IPS-18a (cell line): ENCODE results near the gene FAM228B.
"Not testable (repeated sequence)": the region's sequence is repeated elsewhere in the genome, so short reads cannot be mapped to it uniquely, and the experiment has no call there.

ENCODE experiments used
- H3K27ac ChIP-seq: one replicate; pipeline ENCODE4 v1.5.1; 2013; ENCODE audit warnings: low read length
- H3K27me3 ChIP-seq: one replicate; pipeline ENCODE4 v1.6.1; 2013; ENCODE audit warnings: mild to moderate bottlenecking, low read length; ENCODE audit not compliant: control insufficient read depth, insufficient read depth
- H3K36me3 ChIP-seq: one replicate; pipeline ENCODE4 v1.6.1; 2013; ENCODE audit warnings: low read depth, low read length; ENCODE audit not compliant: control insufficient read depth
- H3K4me1 ChIP-seq: one replicate; pipeline ENCODE4 v1.6.1; 2013; ENCODE audit warnings: low read depth, low read length; ENCODE audit not compliant: control insufficient read depth
- H3K4me3 ChIP-seq: one replicate; pipeline ENCODE4 v1.5.1; 2013; ENCODE audit warnings: low read length
- H3K9ac ChIP-seq: one replicate; pipeline ENCODE4 v1.6.1; 2013; ENCODE audit warnings: mild to moderate bottlenecking, low read length, moderate library complexity
- H3K9me3 ChIP-seq: one replicate; pipeline ENCODE4 v1.6.1; 2013; ENCODE audit warnings: low read depth, low read length; ENCODE audit not compliant: control insufficient read depth

The FAM228B gene

GRCh38 chr2:24084386-24085199 lies 38.7 kb upstream of the FAM228B start, which contains the start of gene TP53I3:
Gene TP53I3, minus strand, starts transcription at chr2:24084834. Its CDS starts 508 bp downstream, at chr2:24084326.
- Histone ChIP-seq H3K9me3 (no peaks in the 10 kb centered on the region), H3K4me3 (peak within 1 kb of the TSS; percentile 73), H3K9ac (peak within 1 kb of the TSS; percentile 66), H3K4me1 (peaks cover 12% of the 10 kb centered on the region), H3K36me3 (peaks cover 20% of the 10 kb centered on the region), H3K27ac (peak within 1 kb of the TSS; percentile 54), H3K27me3 (no peaks in the 10 kb centered on the region)

GRCh38 chr2:24085200-24085489 lies 38.1 kb upstream of the FAM228B start:
- Histone ChIP-seq H3K27me3 (no peaks in the 10 kb centered on the region), H3K27ac (peak overlapping the region; percentile 54), H3K4me1 (peaks cover 12% of the 10 kb centered on the region), H3K9me3 (no peaks in the 10 kb centered on the region), H3K4me3 (peak overlapping the region; percentile 73), H3K36me3 (peaks cover 17% of the 10 kb centered on the region), H3K9ac (peak overlapping the region; percentile 66)

GRCh38 chr2:24086241-24086640 lies 37.0 kb upstream of the FAM228B start:
- H3K4me1 ChIP-seq, result peaks cover 12% of the 10 kb centered on the region
- H3K27me3 ChIP-seq, result no peaks in the 10 kb centered on the region
- H3K4me3 ChIP-seq, result no peak overlapping the region
- H3K27ac ChIP-seq, result no peak overlapping the region
- H3K9ac ChIP-seq, result no peak overlapping the region
- H3K9me3 ChIP-seq, result no peaks in the 10 kb centered on the region
- H3K36me3 ChIP-seq, result peaks cover 10% of the 10 kb centered on the region

GRCh38 chr2:24087032-24087431 lies 36.2 kb upstream of the FAM228B start:
- Histone ChIP-seq H3K4me3 (no peak overlapping the region), H3K4me1 (peaks cover 12% of the 10 kb centered on the region), H3K36me3 (peaks cover 8% of the 10 kb centered on the region), H3K27ac (no peak overlapping the region), H3K27me3 (no peaks in the 10 kb centered on the region), H3K9ac (no peak overlapping the region), H3K9me3 (no peaks in the 10 kb centered on the region)

- Histone ChIP-seq H3K36me3 (no peaks in the 10 kb centered on the region), H3K27me3 (no peaks in the 10 kb centered on the region), H3K27ac (no peak overlapping the region), H3K9me3 (no peaks in the 10 kb centered on the region), H3K4me3 (no peak overlapping the region), H3K9ac (no peak overlapping the region), H3K4me1 (peaks cover 7% of the 10 kb centered on the region)
Measured at GRCh38 chr2:24088821-24089359, 34.4 kb upstream of the FAM228B start.

GRCh38 chr2:24093270-24093669 lies 30.0 kb upstream of the FAM228B start:
- H3K27me3 ChIP-seq, H3K9me3 ChIP-seq, H3K4me3 ChIP-seq, H3K4me1 ChIP-seq, H3K36me3 ChIP-seq, H3K9ac ChIP-seq, H3K27ac ChIP-seq: not testable (repeated sequence)

- H3K27ac ChIP-seq, H3K9me3 ChIP-seq, H3K9ac ChIP-seq, H3K36me3 ChIP-seq, H3K4me1 ChIP-seq, H3K27me3 ChIP-seq: not testable (repeated sequence)
- peak overlapping the region; percentile 22 for H3K4me3 ChIP-seq
Measured at GRCh38 chr2:24095171-24095677, 28.0 kb upstream of the FAM228B start.

- H3K4me3 ChIP-seq, H3K36me3 ChIP-seq, H3K9me3 ChIP-seq, H3K27me3 ChIP-seq, H3K4me1 ChIP-seq, H3K27ac ChIP-seq, H3K9ac ChIP-seq: not testable (repeated sequence)
Measured at GRCh38 chr2:24100732-24101131, 22.5 kb upstream of the FAM228B start.

- Histone ChIP-seq H3K36me3 (no peaks in the 10 kb centered on the region), H3K27ac (no peak overlapping the region), H3K4me3 (no peak overlapping the region), H3K4me1 (no peaks in the 10 kb centered on the region), H3K9me3 (no peaks in the 10 kb centered on the region), H3K27me3 (no peaks in the 10 kb centered on the region), H3K9ac (no peak overlapping the region)
Measured at GRCh38 chr2:24101992-24102391, 21.3 kb upstream of the FAM228B start.

- Histone ChIP-seq H3K27ac (no peak overlapping the region), H3K27me3 (no peaks in the 10 kb centered on the region), H3K4me3 (no peak overlapping the region), H3K36me3 (no peaks in the 10 kb centered on the region), H3K9ac (no peak overlapping the region), H3K4me1 (no peaks in the 10 kb centered on the region), H3K9me3 (no peaks in the 10 kb centered on the region)
Measured at GRCh38 chr2:24102677-24103076, 20.6 kb upstream of the FAM228B start.

GRCh38 chr2:24104110-24104650 lies 19.1 kb upstream of the FAM228B start:
- H3K9me3 ChIP-seq, result no peaks in the 10 kb centered on the region
- H3K4me1 ChIP-seq, result no peaks in the 10 kb centered on the region
- no peak overlapping the region for H3K27ac ChIP-seq
- H3K27me3 ChIP-seq, result no peaks in the 10 kb centered on the region
- no peaks in the 10 kb centered on the region for H3K36me3 ChIP-seq
- H3K4me3 ChIP-seq, result no peak overlapping the region
- no peak overlapping the region for H3K9ac ChIP-seq

- no peaks in the 10 kb centered on the region for H3K9me3 ChIP-seq
- no peak overlapping the region for H3K27ac ChIP-seq
- H3K4me1 ChIP-seq, result no peaks in the 10 kb centered on the region
- no peaks in the 10 kb centered on the region for H3K27me3 ChIP-seq
- no peak overlapping the region for H3K4me3 ChIP-seq
- no peak overlapping the region for H3K9ac ChIP-seq
- no peaks in the 10 kb centered on the region for H3K36me3 ChIP-seq
Measured at GRCh38 chr2:24104906-24105305, 18.4 kb upstream of the FAM228B start.
